Neural progenitor cell (in vitro differentiated cells): Measurements from ENCODE around the gene CAPN10.

ENCODE experiments used
- EZH2 ChIP-seq: fragments of 200-600 bp; sonication (generic); IDR thresholded peaks from 2 replicates; pipeline ENCODE4 v1.6.1; 2017; ENCODE audit warnings: antibody characterized with exemption, mild to moderate bottlenecking, moderate library complexity
- EZH2phosphoT487 ChIP-seq: fragments of 200-600 bp; sonication (generic); IDR thresholded peaks from 2 replicates; pipeline ENCODE4 v1.6.1; 2017; ENCODE audit warnings: antibody characterized with exemption
- TF ChIP-seq, protein P1 (sequence below): fragments of 200-600 bp; sonication (generic); IDR thresholded peaks from 2 replicates; pipeline ENCODE4 v1.5.1; 2017; ENCODE audit warnings: antibody characterized with exemption, mild to moderate bottlenecking

- TF ChIP-seq, protein P1, sequence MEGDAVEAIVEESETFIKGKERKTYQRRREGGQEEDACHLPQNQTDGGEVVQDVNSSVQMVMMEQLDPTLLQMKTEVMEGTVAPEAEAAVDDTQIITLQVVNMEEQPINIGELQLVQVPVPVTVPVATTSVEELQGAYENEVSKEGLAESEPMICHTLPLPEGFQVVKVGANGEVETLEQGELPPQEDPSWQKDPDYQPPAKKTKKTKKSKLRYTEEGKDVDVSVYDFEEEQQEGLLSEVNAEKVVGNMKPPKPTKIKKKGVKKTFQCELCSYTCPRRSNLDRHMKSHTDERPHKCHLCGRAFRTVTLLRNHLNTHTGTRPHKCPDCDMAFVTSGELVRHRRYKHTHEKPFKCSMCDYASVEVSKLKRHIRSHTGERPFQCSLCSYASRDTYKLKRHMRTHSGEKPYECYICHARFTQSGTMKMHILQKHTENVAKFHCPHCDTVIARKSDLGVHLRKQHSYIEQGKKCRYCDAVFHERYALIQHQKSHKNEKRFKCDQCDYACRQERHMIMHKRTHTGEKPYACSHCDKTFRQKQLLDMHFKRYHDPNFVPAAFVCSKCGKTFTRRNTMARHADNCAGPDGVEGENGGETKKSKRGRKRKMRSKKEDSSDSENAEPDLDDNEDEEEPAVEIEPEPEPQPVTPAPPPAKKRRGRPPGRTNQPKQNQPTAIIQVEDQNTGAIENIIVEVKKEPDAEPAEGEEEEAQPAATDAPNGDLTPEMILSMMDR: no peak
- TF ChIP-seq EZH2 (no peak), EZH2phosphoT487 (no peak)
Measured at GRCh38 chr2:240600451-240600961, 14.0 kb downstream of the CAPN10 start.
